NCI-H1092 treated with DMSO at 0.1 percent for 48 hours (cell line): ENCODE data around the gene UROS.
A peak's percentile ranks its signal among the peaks of the same experiment; 100 is the strongest.

ENCODE experiments used
- DNase-seq: peaks from one replicate; lab custom pipeline; 2025; lab: John Stamatoyannopoulos, UW

The UROS gene

GRCh38 chr10:125822878-125823662 lies at the start of gene UROS, which contains the start of gene BCCIP:
Gene UROS (minus strand): TSS chr10:125823258. CDS start chr10:125816499, 6,759 bp downstream.
Gene BCCIP (plus strand): TSS chr10:125823546. CDS start chr10:125823558, 12 bp downstream.
- peak; percentile 94 for DNase-seq

- no peak for DNase-seq
Measured at GRCh38 chr10:125871338-125871737, 48.3 kb upstream of the UROS start.

- DNase-seq: peak; percentile 16
Measured at GRCh38 chr10:125868372-125868975, 45.4 kb upstream of the UROS start.

- no peak for DNase-seq
Measured at GRCh38 chr10:125866421-125867029, 43.5 kb upstream of the UROS start.

- DNase-seq: no peak
Measured at GRCh38 chr10:125865120-125865519, 42.1 kb upstream of the UROS start.

GRCh38 chr10:125859128-125859817 lies 36.2 kb upstream of the UROS start:
- peak; percentile 8 for DNase-seq

- no peak for DNase-seq
Measured at GRCh38 chr10:125857185-125857760, 34.2 kb upstream of the UROS start.

GRCh38 chr10:125852487-125852886 lies 29.4 kb upstream of the UROS start:
- DNase-seq: no peak

- no peak for DNase-seq
Measured at GRCh38 chr10:125850766-125851731, 28.0 kb upstream of the UROS start.

GRCh38 chr10:125849448-125849847 lies 26.4 kb upstream of the UROS start:
- DNase-seq: no peak

GRCh38 chr10:125848857-125849256 lies 25.8 kb upstream of the UROS start:
- DNase-seq: no peak

GRCh38 chr10:125848371-125848770 lies 25.3 kb upstream of the UROS start:
- DNase-seq: no peak

- DNase-seq: no peak
Measured at GRCh38 chr10:125846894-125847293, 23.8 kb upstream of the UROS start.

- no peak for DNase-seq
Measured at GRCh38 chr10:125845617-125846016, 22.6 kb upstream of the UROS start.

GRCh38 chr10:125844751-125845221 lies 21.7 kb upstream of the UROS start:
- no peak for DNase-seq

- no peak for DNase-seq
Measured at GRCh38 chr10:125843603-125844329, 20.7 kb upstream of the UROS start.

- DNase-seq: no peak
Measured at GRCh38 chr10:125840955-125841354, 17.9 kb upstream of the UROS start.

- no peak for DNase-seq
Measured at GRCh38 chr10:125840406-125840805, 17.3 kb upstream of the UROS start.

GRCh38 chr10:125838802-125839575 lies 15.9 kb upstream of the UROS start:
- peak; percentile 1 for DNase-seq
